ENCODE measurements around the gene SCGB1A1. TPM values are rescaled to one million over a fixed set of nuclear protein-coding genes. Genes with fewer than 3 reads are reported as not detected.

The SCGB1A1 gene
- total and polyA plus RNA-seq, 2 of the 13 experiments (the other 11 are each of a cell fraction or from before 2014, with no cell fraction given): not detected

DNA sequence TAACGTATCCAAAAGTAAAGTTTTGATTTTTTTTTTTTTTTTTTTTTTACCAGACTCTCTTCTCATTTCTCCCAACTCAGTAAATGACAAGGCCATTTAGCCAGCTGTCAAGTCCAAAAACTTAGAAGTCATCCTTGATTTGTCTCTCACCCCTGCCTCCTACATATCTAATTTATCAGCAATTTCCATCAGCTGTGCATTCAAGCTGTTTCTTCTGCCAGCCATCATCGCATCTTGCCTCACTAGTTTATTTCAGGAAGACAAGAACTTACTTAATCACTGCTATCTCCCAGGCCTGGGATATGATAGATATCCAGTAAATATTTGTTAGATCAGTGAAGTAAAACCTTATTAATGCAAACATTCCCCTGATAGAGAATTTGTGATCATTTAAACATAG is 47.6 kb downstream of the SCGB1A1 start (continued):
- no peak for TF ChIP-seq HOXA7 (CRISPR knock-in tag; IDR thresholded peaks at IDR 0.05)
- no peak for TF ChIP-seq ZFP37 (CRISPR knock-in tag; IDR thresholded peaks at IDR 0.05; ENCODE audit: borderline replicate concordance)
- TF ChIP-seq, protein P1, sequence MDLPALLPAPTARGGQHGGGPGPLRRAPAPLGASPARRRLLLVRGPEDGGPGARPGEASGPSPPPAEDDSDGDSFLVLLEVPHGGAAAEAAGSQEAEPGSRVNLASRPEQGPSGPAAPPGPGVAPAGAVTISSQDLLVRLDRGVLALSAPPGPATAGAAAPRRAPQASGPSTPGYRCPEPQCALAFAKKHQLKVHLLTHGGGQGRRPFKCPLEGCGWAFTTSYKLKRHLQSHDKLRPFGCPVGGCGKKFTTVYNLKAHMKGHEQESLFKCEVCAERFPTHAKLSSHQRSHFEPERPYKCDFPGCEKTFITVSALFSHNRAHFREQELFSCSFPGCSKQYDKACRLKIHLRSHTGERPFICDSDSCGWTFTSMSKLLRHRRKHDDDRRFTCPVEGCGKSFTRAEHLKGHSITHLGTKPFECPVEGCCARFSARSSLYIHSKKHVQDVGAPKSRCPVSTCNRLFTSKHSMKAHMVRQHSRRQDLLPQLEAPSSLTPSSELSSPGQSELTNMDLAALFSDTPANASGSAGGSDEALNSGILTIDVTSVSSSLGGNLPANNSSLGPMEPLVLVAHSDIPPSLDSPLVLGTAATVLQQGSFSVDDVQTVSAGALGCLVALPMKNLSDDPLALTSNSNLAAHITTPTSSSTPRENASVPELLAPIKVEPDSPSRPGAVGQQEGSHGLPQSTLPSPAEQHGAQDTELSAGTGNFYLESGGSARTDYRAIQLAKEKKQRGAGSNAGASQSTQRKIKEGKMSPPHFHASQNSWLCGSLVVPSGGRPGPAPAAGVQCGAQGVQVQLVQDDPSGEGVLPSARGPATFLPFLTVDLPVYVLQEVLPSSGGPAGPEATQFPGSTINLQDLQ (CRISPR knock-in tag; IDR thresholded peaks at IDR 0.05): no peak
- no peak for TF ChIP-seq REL (CRISPR knock-in tag; conservative IDR thresholded peaks at IDR 0.05)
- no peak for TF ChIP-seq ZNF546 (CRISPR knock-in tag; conservative IDR thresholded peaks at IDR 0.05)
- no peak for TF ChIP-seq ZNF431 (CRISPR knock-in tag; IDR thresholded peaks at IDR 0.05; ENCODE audit: borderline replicate concordance, low read depth)

DNA sequence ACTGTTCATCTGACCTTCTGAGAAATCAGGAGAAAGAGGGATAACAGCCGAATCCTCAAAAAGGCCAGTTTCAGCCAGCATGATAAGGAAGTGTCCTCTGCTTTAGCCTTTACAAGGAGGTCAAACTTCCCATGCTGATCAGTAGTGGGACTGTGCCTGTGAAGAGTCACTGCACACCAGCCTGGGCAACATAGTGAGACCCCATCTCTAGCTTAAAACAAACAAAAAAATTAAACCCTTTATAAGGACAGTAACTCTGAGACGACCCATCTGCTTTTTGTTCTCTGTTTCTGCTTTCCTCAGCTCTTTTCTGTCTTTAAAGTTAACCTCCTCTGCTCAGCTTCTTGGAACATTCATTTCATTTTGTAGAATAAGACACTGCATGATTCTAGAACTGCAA is 49.7 kb downstream of the SCGB1A1 start:
- no peak for ATAC-seq
- Histone ChIP-seq H3K79me2 (ENCODE audit: insufficient read depth, low read length) (no peaks in the 10 kb centered on the region), H3K27me3 (ENCODE audit: control insufficient read depth in 1 of 2, insufficient read depth in 2 of 2, low read length in 2 of 2) (no peaks in the 10 kb centered on the region), H3K9me3 (ENCODE audit: low read length) (no peaks in the 10 kb centered on the region), H3K36me3 (replicated peaks in 1 of 2; ENCODE audit: control insufficient read depth in 1 of 2, insufficient read depth in 2 of 2, low read length in 2 of 2) (no peaks in the 10 kb centered on the region), H3K4me3 (replicated peaks in 1 of 3; ENCODE audit: insufficient read depth in 1 of 3, low read depth in 2 of 3, low read length in 3 of 3) (no peak overlapping the region), H3K9ac (ENCODE audit: insufficient read depth, low read depth, low read length) (no peak overlapping the region), H2AFZ (ENCODE audit: low read length) (no peak overlapping the region), H4K20me1 (ENCODE audit: insufficient read depth, low read length) (no peaks in the 10 kb centered on the region), H3K27ac (ENCODE audit: extremely low read length, insufficient read depth, low read length) (no peak overlapping the region), H3K4me2 (ENCODE audit: low read depth, low read length) (no peak overlapping the region), H3K4me1 (ENCODE audit: insufficient read depth, low read length) (peaks cover 65% of the 10 kb centered on the region)
- ChIA-PET CTCF (ENCODE audit: low intra/inter-chr PET ratio, low total read pairs) (no interaction called here), POLR2A (interaction anchor here (1.3 kb wide), 1 partner anchor 10 kb away, joined by 5 read pairs; no protein-coding TSS in a partner anchor)
- no peak for FAIRE-seq
- in situ Hi-C loops (cut with HindIII; ENCODE audit: extremely low pct_ligation_motif_present, low pct_unique_long_range_greater_than_20kb) (no loop called here), intact Hi-C loops (cut with micrococcal nuclease; ENCODE audit: unreplicated experiment) (no loop called here)
- no TSS peak for BruUV-seq (replicated peaks)
- no peak for DNase-seq (ENCODE audit: low spot score)
- 92% methylated on average over 2 of the region's 2 CpGs for WGBS (ENCODE audit: low lambda C conversion rate)
- TF ChIP-seq ZNF121 (CRISPR knock-in tag; IDR thresholded peaks at IDR 0.05) (peak; percentile 93), MAFK (conservative IDR thresholded peaks at IDR 0.05 in 1 of 2, IDR thresholded peaks at IDR 0.05 in 1 of 2; ENCODE audit: low read length in 2 of 2) (0 out of 4 replicates have a peak, but pooled peaks of 1 of the 2 experiments have one; percentile 8), NRL (CRISPR knock-in tag; IDR thresholded peaks at IDR 0.05; ENCODE audit: borderline replicate concordance) (no peak), RBM39 (IDR thresholded peaks at IDR 0.05; ENCODE audit: low read depth, low read length, poor library complexity, severe bottlenecking) (no peak)
- TF ChIP-seq, protein P2, sequence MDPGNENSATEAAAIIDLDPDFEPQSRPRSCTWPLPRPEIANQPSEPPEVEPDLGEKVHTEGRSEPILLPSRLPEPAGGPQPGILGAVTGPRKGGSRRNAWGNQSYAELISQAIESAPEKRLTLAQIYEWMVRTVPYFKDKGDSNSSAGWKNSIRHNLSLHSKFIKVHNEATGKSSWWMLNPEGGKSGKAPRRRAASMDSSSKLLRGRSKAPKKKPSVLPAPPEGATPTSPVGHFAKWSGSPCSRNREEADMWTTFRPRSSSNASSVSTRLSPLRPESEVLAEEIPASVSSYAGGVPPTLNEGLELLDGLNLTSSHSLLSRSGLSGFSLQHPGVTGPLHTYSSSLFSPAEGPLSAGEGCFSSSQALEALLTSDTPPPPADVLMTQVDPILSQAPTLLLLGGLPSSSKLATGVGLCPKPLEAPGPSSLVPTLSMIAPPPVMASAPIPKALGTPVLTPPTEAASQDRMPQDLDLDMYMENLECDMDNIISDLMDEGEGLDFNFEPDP (CRISPR knock-in tag; conservative IDR thresholded peaks at IDR 0.05): 0 out of 2 replicates have a peak, but pooled peaks have one; percentile 65
- TF ChIP-seq, protein P3, sequence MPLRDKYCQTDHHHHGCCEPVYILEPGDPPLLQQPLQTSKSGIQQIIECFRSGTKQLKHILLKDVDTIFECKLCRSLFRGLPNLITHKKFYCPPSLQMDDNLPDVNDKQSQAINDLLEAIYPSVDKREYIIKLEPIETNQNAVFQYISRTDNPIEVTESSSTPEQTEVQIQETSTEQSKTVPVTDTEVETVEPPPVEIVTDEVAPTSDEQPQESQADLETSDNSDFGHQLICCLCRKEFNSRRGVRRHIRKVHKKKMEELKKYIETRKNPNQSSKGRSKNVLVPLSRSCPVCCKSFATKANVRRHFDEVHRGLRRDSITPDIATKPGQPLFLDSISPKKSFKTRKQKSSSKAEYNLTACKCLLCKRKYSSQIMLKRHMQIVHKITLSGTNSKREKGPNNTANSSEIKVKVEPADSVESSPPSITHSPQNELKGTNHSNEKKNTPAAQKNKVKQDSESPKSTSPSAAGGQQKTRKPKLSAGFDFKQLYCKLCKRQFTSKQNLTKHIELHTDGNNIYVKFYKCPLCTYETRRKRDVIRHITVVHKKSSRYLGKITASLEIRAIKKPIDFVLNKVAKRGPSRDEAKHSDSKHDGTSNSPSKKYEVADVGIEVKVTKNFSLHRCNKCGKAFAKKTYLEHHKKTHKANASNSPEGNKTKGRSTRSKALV (CRISPR knock-in tag; IDR thresholded peaks at IDR 0.05): no peak
